Stimulated activated memory B cell treated with anti-CD40 and anti-IgM and Interleukin-4, amounts not matched to agents 10 μg/mL and 1 μg/mL and 100 μg/mL, for 72 hours (primary cell): ENCODE data around the gene SRGAP2B.
"Not testable (repeated sequence)": the region's sequence is repeated elsewhere in the genome, so short reads cannot be mapped to it uniquely, and the experiment has no call there.

ENCODE experiments used
- ATAC-seq: fragments of 150-1000 bp; cut with Tn5 transposase; 2 replicates; pipeline ENCODE4 v1.10.0; 2021
- H3K27ac Mint-ChIP-seq: one replicate; pipeline ENCODE4 v1.8.0; 2022; ENCODE audit warnings: mild to moderate bottlenecking, mixed read lengths
- H3K27me3 Mint-ChIP-seq: one replicate; pipeline ENCODE4 v1.8.0; 2022; ENCODE audit warnings: mixed read lengths
- H3K36me3 Mint-ChIP-seq: one replicate; pipeline ENCODE4 v1.8.0; 2022; ENCODE audit warnings: mixed read lengths
- H3K4me1 Mint-ChIP-seq: one replicate; pipeline ENCODE4 v1.8.0; 2022; ENCODE audit warnings: mixed read lengths
- H3K4me3 Mint-ChIP-seq: one replicate; pipeline ENCODE4 v1.8.0; 2022; ENCODE audit warnings: mild to moderate bottlenecking, moderate library complexity, mixed read lengths
- H3K9me3 Mint-ChIP-seq: one replicate; pipeline ENCODE4 v1.8.0; 2022; ENCODE audit warnings: mixed read lengths

SRGAP2B gene

GRCh38 chr1:145095284-145096057 is at the start of gene SRGAP2B, which contains the start of gene FAM72D:
TSS of gene SRGAP2B (minus strand) at chr1:145095328. CDS start at chr1:145092901, 2,427 bp downstream.
TSS of gene FAM72D (plus strand) at chr1:145095974. CDS start at chr1:145096848, 874 bp downstream.
- H3K4me3 Mint-ChIP-seq = peak within 1 kb of the TSS; percentile 68
- not testable (repeated sequence) for H3K36me3 Mint-ChIP-seq

GRCh38 chr1:145144264-145144913 is 49.3 kb upstream of the SRGAP2B start:
- H3K36me3 Mint-ChIP-seq, H3K27me3 Mint-ChIP-seq, H3K4me3 Mint-ChIP-seq, H3K27ac Mint-ChIP-seq, H3K4me1 Mint-ChIP-seq, ATAC-seq, H3K9me3 Mint-ChIP-seq: not testable (repeated sequence)

More at GRCh38 chr1:145095284-145096057, at the start of gene SRGAP2B, which contains the start of gene FAM72D:
- H3K27me3 Mint-ChIP-seq, H3K4me1 Mint-ChIP-seq, H3K9me3 Mint-ChIP-seq: not testable (repeated sequence)
- peak; percentile 93 for ATAC-seq
- H3K27ac Mint-ChIP-seq = peak within 1 kb of the TSS; percentile 61

- H3K4me3 Mint-ChIP-seq, H3K4me1 Mint-ChIP-seq, ATAC-seq, H3K27me3 Mint-ChIP-seq, H3K27ac Mint-ChIP-seq, H3K9me3 Mint-ChIP-seq, H3K36me3 Mint-ChIP-seq: not testable (repeated sequence)
Measured at GRCh38 chr1:145140549-145140948, 45.4 kb upstream of the SRGAP2B start.

GRCh38 chr1:145134476-145134875 is 39.3 kb upstream of the SRGAP2B start:
- H3K4me3 Mint-ChIP-seq, H3K27ac Mint-ChIP-seq, ATAC-seq, H3K9me3 Mint-ChIP-seq, H3K27me3 Mint-ChIP-seq, H3K4me1 Mint-ChIP-seq, H3K36me3 Mint-ChIP-seq: not testable (repeated sequence)

- H3K27ac Mint-ChIP-seq, H3K36me3 Mint-ChIP-seq, ATAC-seq, H3K4me3 Mint-ChIP-seq, H3K4me1 Mint-ChIP-seq, H3K9me3 Mint-ChIP-seq, H3K27me3 Mint-ChIP-seq: not testable (repeated sequence)
Measured at GRCh38 chr1:145128697-145129469, 33.8 kb upstream of the SRGAP2B start.

- H3K27me3 Mint-ChIP-seq, H3K9me3 Mint-ChIP-seq, H3K27ac Mint-ChIP-seq, ATAC-seq, H3K4me1 Mint-ChIP-seq, H3K36me3 Mint-ChIP-seq, H3K4me3 Mint-ChIP-seq: not testable (repeated sequence)
Measured at GRCh38 chr1:145127144-145127543, 32.0 kb upstream of the SRGAP2B start.

GRCh38 chr1:145125112-145125511 is 30.0 kb upstream of the SRGAP2B start:
- not testable (repeated sequence) for H3K27ac Mint-ChIP-seq, H3K4me1 Mint-ChIP-seq, H3K27me3 Mint-ChIP-seq, H3K9me3 Mint-ChIP-seq, ATAC-seq, H3K36me3 Mint-ChIP-seq, H3K4me3 Mint-ChIP-seq

- H3K27ac Mint-ChIP-seq, ATAC-seq, H3K4me1 Mint-ChIP-seq, H3K27me3 Mint-ChIP-seq, H3K36me3 Mint-ChIP-seq, H3K9me3 Mint-ChIP-seq, H3K4me3 Mint-ChIP-seq: not testable (repeated sequence)
Measured at GRCh38 chr1:145123992-145124641, 29.0 kb upstream of the SRGAP2B start.

GRCh38 chr1:145123062-145123395 is 27.9 kb upstream of the SRGAP2B start:
- not testable (repeated sequence) for H3K4me3 Mint-ChIP-seq, H3K36me3 Mint-ChIP-seq, H3K27me3 Mint-ChIP-seq, H3K27ac Mint-ChIP-seq, ATAC-seq, H3K4me1 Mint-ChIP-seq, H3K9me3 Mint-ChIP-seq

GRCh38 chr1:145122344-145123061 is 27.4 kb upstream of the SRGAP2B start:
- H3K27ac Mint-ChIP-seq, H3K9me3 Mint-ChIP-seq, H3K36me3 Mint-ChIP-seq, H3K4me1 Mint-ChIP-seq, H3K4me3 Mint-ChIP-seq, H3K27me3 Mint-ChIP-seq, ATAC-seq: not testable (repeated sequence)

GRCh38 chr1:145119842-145120241 is 24.7 kb upstream of the SRGAP2B start:
- H3K4me1 Mint-ChIP-seq, H3K4me3 Mint-ChIP-seq, H3K27me3 Mint-ChIP-seq, H3K27ac Mint-ChIP-seq, H3K9me3 Mint-ChIP-seq, ATAC-seq, H3K36me3 Mint-ChIP-seq: not testable (repeated sequence)

- ATAC-seq, H3K27me3 Mint-ChIP-seq, H3K36me3 Mint-ChIP-seq, H3K4me3 Mint-ChIP-seq, H3K27ac Mint-ChIP-seq, H3K9me3 Mint-ChIP-seq, H3K4me1 Mint-ChIP-seq: not testable (repeated sequence)
Measured at GRCh38 chr1:145115587-145116493, 20.7 kb upstream of the SRGAP2B start.

- ATAC-seq, H3K4me3 Mint-ChIP-seq, H3K27ac Mint-ChIP-seq, H3K4me1 Mint-ChIP-seq, H3K9me3 Mint-ChIP-seq, H3K36me3 Mint-ChIP-seq, H3K27me3 Mint-ChIP-seq: not testable (repeated sequence)
Measured at GRCh38 chr1:145114560-145115057, 19.5 kb upstream of the SRGAP2B start.

- not testable (repeated sequence) for H3K9me3 Mint-ChIP-seq, H3K4me3 Mint-ChIP-seq, ATAC-seq, H3K27me3 Mint-ChIP-seq, H3K27ac Mint-ChIP-seq, H3K36me3 Mint-ChIP-seq, H3K4me1 Mint-ChIP-seq
Measured at GRCh38 chr1:145112703-145113102, 17.6 kb upstream of the SRGAP2B start.
